ENCODE results near the gene CD180. TPM values are rescaled to one million over a fixed set of nuclear protein-coding genes. Genes with fewer than 3 reads are reported as not detected.

Gene CD180
- total and polyA plus RNA-seq, 2 donors (not counting 3 experiments of a cell fraction or from before 2014, with no cell fraction given), result not detected

DNA sequence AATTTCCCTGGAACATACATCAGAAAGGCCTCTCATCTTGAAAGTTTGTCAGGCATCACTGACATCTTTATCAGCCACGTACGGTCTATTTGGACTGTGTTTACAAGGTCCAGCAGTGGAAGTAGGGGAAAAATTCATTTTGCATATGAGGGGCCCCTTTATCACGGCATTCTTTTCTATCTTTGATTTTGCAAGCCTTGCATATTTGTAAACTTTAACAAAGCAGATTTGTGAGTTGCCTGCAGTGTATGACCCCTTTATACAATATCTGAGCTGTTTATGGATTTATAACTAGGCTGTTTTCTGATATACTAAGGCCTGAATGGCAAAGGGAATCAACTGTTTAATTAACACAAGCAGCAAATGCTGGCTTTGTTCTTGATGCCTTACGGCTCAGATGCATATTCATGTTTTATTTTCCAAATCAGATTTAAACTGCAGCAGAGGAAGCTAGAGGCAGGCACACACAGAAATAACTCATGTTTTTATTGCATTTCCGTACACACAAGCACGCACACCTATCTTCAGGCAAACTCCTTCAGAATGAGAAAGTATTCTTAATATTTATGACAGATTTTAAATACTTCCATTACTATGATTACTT lies 61.1 kb downstream of the CD180 start:
- POLR2A ChIA-PET, result no interaction called here
- intact Hi-C loops (cut with micrococcal nuclease), result no loop called here

More for the DNA sequence above, 61.1 kb downstream of the CD180 start:
- DNase-seq (ENCODE audit: low read depth, low spot score) (no peak), FAIRE-seq (no peak)
- H3K36me3 ChIP-seq (ENCODE audit: control insufficient read depth in 2 of 2, extremely low read depth in 1 of 2, insufficient read depth in 2 of 2, low read length in 2 of 2), result peaks cover 27 to 35% of the 10 kb centered on the region in 2 experiments
- H3K27ac ChIP-seq (ENCODE audit: insufficient read depth, low read depth, low read length), result no peak overlapping the region
- H3K9me3 ChIP-seq (replicated peaks; ENCODE audit: control insufficient read depth, insufficient read depth, low read length), result no peaks in the 10 kb centered on the region
- no TSS peak for BruUV-seq (replicated peaks)
- H4K20me1 ChIP-seq (replicated peaks; ENCODE audit: control insufficient read depth, extremely low read depth, insufficient read depth, low read length), result no peaks in the 10 kb centered on the region
- dilution Hi-C loops (cut with MboI; ENCODE audit: extremely low pct_ligation_motif_present, low sequenced_read_pairs), result no loop called here
- CTCF ChIA-PET, result interaction anchor here (1.9 kb wide), 1 partner anchor 25 kb away, joined by 4 read pairs; no protein-coding TSS in a partner anchor
- H3K4me1 ChIP-seq (ENCODE audit: control insufficient read depth, extremely low read depth, insufficient read depth, low read length), result no peaks in the 10 kb centered on the region
- H3K27me3 ChIP-seq (ENCODE audit: control insufficient read depth in 2 of 2, insufficient read depth in 2 of 2, low read length in 2 of 2), result no peaks in the 10 kb centered on the region
- no peak overlapping the region for H2AFZ ChIP-seq (ENCODE audit: low read depth, low read length)
- TF ChIP-seq GATA2 (IDR thresholded peaks at IDR 0.05; ENCODE audit: insufficient read depth, insufficient read length, low read depth, low read length) (no peak), POLR2A (IDR thresholded peaks at IDR 0.05; ENCODE audit: low read depth, low read length) (no peak), FOS (IDR thresholded peaks at IDR 0.05; ENCODE audit: borderline replicate concordance, insufficient read depth, low read length) (no peak), POLR2AphosphoS5 (IDR thresholded peaks at IDR 0.05; ENCODE audit: insufficient read depth, low read depth, low read length) (no peak), MYC (IDR thresholded peaks at IDR 0.05; ENCODE audit: low read depth, low read length) (no peak), EZH2 (IDR thresholded peaks at IDR 0.05; ENCODE audit: borderline replicate concordance, low read depth, low read length, severe bottlenecking) (no peak), JUN (IDR thresholded peaks at IDR 0.05; ENCODE audit: borderline replicate concordance, insufficient read depth, insufficient read length, low read depth) (no peak)
- TF ChIP-seq, protein P1, sequence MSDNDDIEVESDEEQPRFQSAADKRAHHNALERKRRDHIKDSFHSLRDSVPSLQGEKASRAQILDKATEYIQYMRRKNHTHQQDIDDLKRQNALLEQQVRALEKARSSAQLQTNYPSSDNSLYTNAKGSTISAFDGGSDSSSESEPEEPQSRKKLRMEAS (IDR thresholded peaks at IDR 0.05; ENCODE audit: insufficient read depth, insufficient read length), result no peak
- TF ChIP-seq, protein P2, sequence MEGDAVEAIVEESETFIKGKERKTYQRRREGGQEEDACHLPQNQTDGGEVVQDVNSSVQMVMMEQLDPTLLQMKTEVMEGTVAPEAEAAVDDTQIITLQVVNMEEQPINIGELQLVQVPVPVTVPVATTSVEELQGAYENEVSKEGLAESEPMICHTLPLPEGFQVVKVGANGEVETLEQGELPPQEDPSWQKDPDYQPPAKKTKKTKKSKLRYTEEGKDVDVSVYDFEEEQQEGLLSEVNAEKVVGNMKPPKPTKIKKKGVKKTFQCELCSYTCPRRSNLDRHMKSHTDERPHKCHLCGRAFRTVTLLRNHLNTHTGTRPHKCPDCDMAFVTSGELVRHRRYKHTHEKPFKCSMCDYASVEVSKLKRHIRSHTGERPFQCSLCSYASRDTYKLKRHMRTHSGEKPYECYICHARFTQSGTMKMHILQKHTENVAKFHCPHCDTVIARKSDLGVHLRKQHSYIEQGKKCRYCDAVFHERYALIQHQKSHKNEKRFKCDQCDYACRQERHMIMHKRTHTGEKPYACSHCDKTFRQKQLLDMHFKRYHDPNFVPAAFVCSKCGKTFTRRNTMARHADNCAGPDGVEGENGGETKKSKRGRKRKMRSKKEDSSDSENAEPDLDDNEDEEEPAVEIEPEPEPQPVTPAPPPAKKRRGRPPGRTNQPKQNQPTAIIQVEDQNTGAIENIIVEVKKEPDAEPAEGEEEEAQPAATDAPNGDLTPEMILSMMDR (IDR thresholded peaks at IDR 0.05; ENCODE audit: extremely low read depth in 1 of 2, insufficient read depth in 1 of 2, low read depth in 1 of 2, low read length in 2 of 2), result no peak
- no peaks in the 10 kb centered on the region for H3K79me2 ChIP-seq (ENCODE audit: control insufficient read depth, insufficient read depth, low read length)
- no peaks in the 10 kb centered on the region for H3K9me1 ChIP-seq (replicated peaks; ENCODE audit: control insufficient read depth, extremely low read depth, insufficient read depth, low read length)
- no peak overlapping the region for H3K9ac ChIP-seq (replicated peaks; ENCODE audit: extremely low read depth, insufficient read depth, low read length)
- H3K4me3 ChIP-seq (replicated peaks in 1 of 3; ENCODE audit: insufficient read depth in 1 of 3, low read depth in 1 of 3, low read length in 3 of 3), result no peak overlapping the region
- no peak overlapping the region for H3K4me2 ChIP-seq (ENCODE audit: insufficient read depth, low read length)
